IMR-90 (cell line): ENCODE data around the gene IMP3. TPM values are rescaled to one million over a fixed set of nuclear protein-coding genes. Genes with fewer than 3 reads are reported as not detected.
"Not testable (repeated sequence)": the region's sequence is repeated elsewhere in the genome, so short reads cannot be mapped to it uniquely, and the experiment has no call there.

Experiments
- ATAC-seq: fragments of 200-7000 bp; cut with Tn5 transposase; 2 replicates; pipeline ENCODE4 v1.9.1; 2020; ENCODE audit warnings: low read depth, mild to moderate bottlenecking, moderate library complexity
- BruUV-seq: library from RNA; stranded (reverse); fragments of 400-500 nt; replicated peaks from 2 replicates; lab custom pipeline; 2021; lab: Mats Ljungman, UMichigan
- CTCF ChIA-PET: fragments of 300-600 bp; formaldehyde crosslinking; extraction: SDS; loops from one replicate; lab custom pipeline; 2021; ENCODE audit warnings: antibody characterized with exemption; lab: Yijun Ruan, JAX
- POLR2A ChIA-PET: fragments of 300-600 bp; sonication (Branson Sonifier 250); formaldehyde crosslinking; loops from one replicate; lab custom pipeline; 2022; ENCODE audit warnings: antibody characterized with exemption; ENCODE audit not compliant: unreplicated experiment; lab: Charles Lee
- DNase-seq: peaks from one replicate; pipeline ENCODE4 v3.0.0; 2013
- H2AFZ ChIP-seq: replicated peaks from 2 replicates; pipeline ENCODE3; 2013; ENCODE audit warnings: low read length, mild to moderate bottlenecking; ENCODE audit not compliant: poor library complexity
- H2AK5ac ChIP-seq: 2 replicates; pipeline ENCODE4 v1.6.1; 2013; ENCODE audit warnings: low read depth, low read length, inconsistent platforms
- H2AK9ac ChIP-seq: replicated peaks from 2 replicates; pipeline ENCODE3; 2013; ENCODE audit warnings: mild to moderate bottlenecking, low read depth, low read length, moderate library complexity; ENCODE audit not compliant: poor library complexity
- H2BK120ac ChIP-seq: 2 replicates; pipeline ENCODE4 v1.6.1; 2013; ENCODE audit warnings: low read depth, low read length, inconsistent platforms
- H2BK15ac ChIP-seq: 3 replicates; pipeline ENCODE4 v1.6.1; 2013; ENCODE audit warnings: low read depth, low read length, inconsistent platforms
- H2BK20ac ChIP-seq: 2 replicates; pipeline ENCODE4 v1.6.1; 2013; ENCODE audit warnings: low read depth, mild to moderate bottlenecking, inconsistent platforms, low read length, moderate library complexity
- H2BK5ac ChIP-seq: 2 replicates; pipeline ENCODE4 v1.6.1; 2013; ENCODE audit warnings: mild to moderate bottlenecking, low read depth, low read length, inconsistent platforms; ENCODE audit not compliant: poor library complexity, severe bottlenecking
- H3K14ac ChIP-seq: replicated peaks from 2 replicates; pipeline ENCODE4 v1.6.1; 2013; ENCODE audit warnings: low read depth, low read length, inconsistent platforms
- H3K18ac ChIP-seq: 2 replicates; pipeline ENCODE4 v1.6.1; 2013; ENCODE audit warnings: low read depth, low read length, control low read depth
- H3K23ac ChIP-seq: 2 replicates; pipeline ENCODE4 v1.6.1; 2013; ENCODE audit warnings: low read depth, low read length, inconsistent platforms
- H3K27ac ChIP-seq: 2 replicates; pipeline ENCODE4 v1.5.1; 2013; ENCODE audit warnings: mild to moderate bottlenecking, control low read depth, low read length; ENCODE audit not compliant: insufficient read depth
- H3K27me3 ChIP-seq: 2 replicates; pipeline ENCODE4 v1.6.1; 2013; ENCODE audit warnings: low read length; ENCODE audit not compliant: control insufficient read depth, insufficient read depth
- H3K36me3 ChIP-seq: 2 replicates; pipeline ENCODE4 v1.6.1; 2013; ENCODE audit warnings: low read length, mixed read lengths; ENCODE audit not compliant: control insufficient read depth, insufficient read depth
- H3K4ac ChIP-seq: 2 replicates; pipeline ENCODE4 v1.6.1; 2013; ENCODE audit warnings: low read depth, low read length, inconsistent platforms
- H3K4me1 ChIP-seq: 2 replicates; pipeline ENCODE4 v1.6.1; 2013; ENCODE audit warnings: low read length, mixed read lengths; ENCODE audit not compliant: control insufficient read depth, insufficient read depth
- H3K4me2 ChIP-seq: 2 replicates; pipeline ENCODE4 v1.6.1; 2013; ENCODE audit warnings: low read depth, mild to moderate bottlenecking, control low read depth, low read length, moderate library complexity
- H3K4me3 ChIP-seq: 2 replicates; pipeline ENCODE4 v1.5.1; 2013; ENCODE audit warnings: low read depth, mild to moderate bottlenecking, control low read depth, low read length, moderate library complexity; ENCODE audit not compliant: insufficient read depth
- H3K56ac ChIP-seq: 2 replicates; pipeline ENCODE4 v1.6.1; 2013; ENCODE audit warnings: low read length, inconsistent platforms; ENCODE audit not compliant: insufficient read depth; ENCODE audit errors: extremely low read depth
- H3K79me1 ChIP-seq, 2 experiments: 2 replicates each; pipeline ENCODE4 v1.6.1; 2013; ENCODE audit warnings: low read length in 2 of 2, inconsistent platforms in 1 of 2, low read depth in 1 of 2
- H3K9ac ChIP-seq: 2 replicates; pipeline ENCODE4 v1.6.1; 2013; ENCODE audit warnings: low read depth, low read length, control low read depth
- H3K9me1 ChIP-seq: 2 replicates; pipeline ENCODE4 v1.6.1; 2013; ENCODE audit warnings: low read length, inconsistent platforms; ENCODE audit not compliant: insufficient read depth
- H3K9me3 ChIP-seq: 2 replicates; pipeline ENCODE4 v1.6.1; 2013; ENCODE audit warnings: low read length; ENCODE audit not compliant: control insufficient read depth, insufficient read depth
- H4K20me1 ChIP-seq: 2 replicates; pipeline ENCODE4 v1.6.1; 2013; ENCODE audit warnings: low read length, inconsistent platforms; ENCODE audit not compliant: insufficient read depth
- H4K5ac ChIP-seq: 2 replicates; pipeline ENCODE4 v1.6.1; 2013; ENCODE audit warnings: mild to moderate bottlenecking, low read depth, low read length, control low read depth
- H4K8ac ChIP-seq, 2 experiments: 2 replicates each; pipeline ENCODE4 v1.6.1; 2013; ENCODE audit warnings: low read depth in 2 of 2, low read length in 2 of 2, control low read depth in 1 of 2, inconsistent platforms in 1 of 2
- H4K91ac ChIP-seq: 2 replicates; pipeline ENCODE4 v1.6.1; 2013; ENCODE audit warnings: low read depth, low read length, inconsistent platforms; ENCODE audit not compliant: insufficient read depth
- ELK1 ChIP-seq: fragments of 150-350 bp; IDR thresholded peaks from 2 replicates; pipeline ENCODE4 v1.6.1; 2016; ENCODE audit warnings: low read depth, mild to moderate bottlenecking, low read length, moderate library complexity, borderline replicate concordance
- POLR2A ChIP-seq: IDR thresholded peaks from 2 replicates; pipeline ENCODE4 v1.6.1; 2012; ENCODE audit warnings: mild to moderate bottlenecking, low read depth, low read length
- SMC3 ChIP-seq: fragments of 150-350 bp; IDR thresholded peaks from 2 replicates; pipeline ENCODE4 v1.6.1; 2016; ENCODE audit warnings: low read depth, mild to moderate bottlenecking, antibody characterized with exemption, low read length, moderate library complexity
- WGBS, 2 experiments: methylation state at CpG; one replicate each; pipeline versions ENCODE4 v1.1.5 to v1.1.7; 2013; ENCODE audit warnings: missing lambda C conversion rate in 2 of 2; ENCODE audit not compliant: insufficient read length in 1 of 2; ENCODE audit errors: extremely low coverage in 2 of 2; 5-methylcytosine and 5-hydroxymethylcytosine counted together
- dilution Hi-C: fragments of 300-500 bp; cut with HindIII; formaldehyde crosslinking; loops from one replicate; pipeline ENCODE4 v1.14.3; 2018; ENCODE audit warnings: low sequenced_read_pairs; ENCODE audit not compliant: unreplicated experiment
- in situ Hi-C: fragments of 300-500 bp; cut with MboI; formaldehyde crosslinking; loops from 3 replicates; pipeline ENCODE4 v1.14.3; 2019; ENCODE audit warnings: low sequenced_read_pairs, inconsistent platforms, mixed read lengths
- intact Hi-C: fragments of 100-400 bp; cut with micrococcal nuclease; formaldehyde crosslinking; loops from 2 replicates; pipeline ENCODE4 v1.10.0; 2022
- polyA plus RNA-seq, 3 experiments: library from polyadenylated mRNA; depleted of rRNA; stranded (reverse); fragments of >200 nt; gene quantifications; 2 replicates each; pipeline ENCODE4 v1.2.3, GENCODE V29; 2012; ENCODE audit warnings: low replicate concordance in 1 of 3
- total RNA-seq: library from RNA; depleted of rRNA; stranded (reverse); fragments of >200 nt; gene quantifications from 2 replicates; pipeline ENCODE4 v1.2.3, GENCODE V29; 2012

The IMP3 gene
- total and polyA plus RNA-seq, 2 of the 4 experiments (the other 2 are of a cell fraction), result 42.1 to 59.3 TPM

DNA sequence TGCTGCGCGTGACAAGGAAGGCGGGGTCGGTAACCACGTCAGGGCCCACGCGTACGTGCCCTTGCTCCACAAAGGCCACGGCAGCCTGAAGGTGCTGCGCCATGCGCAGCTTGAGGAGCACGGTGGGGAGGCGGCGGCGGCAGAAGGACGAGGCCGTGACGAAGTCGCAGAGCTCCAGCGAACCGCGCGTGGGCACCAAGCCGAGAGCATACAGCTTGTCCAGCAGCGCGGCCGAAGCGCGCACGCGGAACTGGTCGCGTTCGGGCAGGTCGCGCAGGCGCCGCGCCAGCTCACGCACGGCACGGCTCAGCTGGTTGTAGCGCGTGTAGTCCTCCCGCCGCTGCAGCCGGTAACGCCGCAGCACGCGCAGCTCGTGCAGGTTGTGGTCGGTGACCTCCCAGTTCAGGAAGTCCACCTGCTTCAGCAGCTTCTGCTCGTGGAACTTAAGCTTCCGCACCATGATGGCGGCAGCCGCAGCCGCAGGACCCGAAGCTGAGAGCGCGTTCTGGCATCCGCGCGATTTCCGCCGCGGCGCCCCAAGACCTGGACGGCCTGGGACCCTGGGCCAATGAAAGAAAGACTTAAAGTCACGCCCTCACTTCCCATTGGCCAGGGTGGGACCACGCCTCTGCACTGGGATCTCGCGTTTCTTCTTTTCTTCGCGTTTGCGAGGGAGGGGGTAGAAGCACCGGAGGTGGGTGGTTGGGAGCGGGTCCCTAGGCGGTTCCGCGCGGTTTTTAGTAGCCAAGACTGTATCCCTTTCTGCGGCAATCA, at the start of gene IMP3 (continued):
- TF ChIP-seq ELK1 (no peak), POLR2A (peak; percentile 94), SMC3 (no peak)

- POLR2A ChIA-PET, H4K5ac ChIP-seq, intact Hi-C loops, H2BK20ac ChIP-seq, H2AFZ ChIP-seq, ATAC-seq, H3K4me3 ChIP-seq, H4K8ac ChIP-seq, H2AK9ac ChIP-seq, H2AK5ac ChIP-seq, H3K56ac ChIP-seq, H2BK15ac ChIP-seq, H3K9ac ChIP-seq, H3K23ac ChIP-seq, H3K14ac ChIP-seq, H3K18ac ChIP-seq, H3K9me3 ChIP-seq, CTCF ChIA-PET, H2BK120ac ChIP-seq, H4K91ac ChIP-seq, H2BK5ac ChIP-seq, H3K27me3 ChIP-seq, H3K27ac ChIP-seq, H3K4me2 ChIP-seq, DNase-seq, dilution Hi-C loops, H3K4ac ChIP-seq: not testable (repeated sequence)
- in situ Hi-C loops, result loop anchor here (5.0 kb wide), 2 partner anchors 43 to 118 kb away; no protein-coding TSS in a partner anchor
- peaks cover 11% of the 10 kb centered on the region for H3K4me1 ChIP-seq
- H3K36me3 ChIP-seq, result peaks cover 21% of the 10 kb centered on the region
- peaks cover 10% of the 10 kb centered on the region for H3K9me1 ChIP-seq
- 95% methylated on average over 17 of the region's 20 CpGs; no CpG with 5 or more reads in 1 of the 2 experiments for WGBS, 2 experiments
- peaks cover 7 to 48% of the 10 kb centered on the region in 2 experiments for H3K79me1 ChIP-seq
- BruUV-seq, result TSS peak; percentile 40
- H4K20me1 ChIP-seq, result peaks cover 10% of the 10 kb centered on the region
These were observed 49.4 kb upstream of the IMP3 start for GRCh38 chr15:75689429-75689828.
